ENCODE results near the gene CDHR4. TPM values are rescaled to one million over a fixed set of nuclear protein-coding genes. Genes with fewer than 3 reads are reported as not detected.

CDHR4 gene
- total RNA-seq, 2 experiments from 2014 or later, result not detected

GRCh38 chr3:49775538-49775937 is 24.1 kb downstream of the CDHR4 start:
- Mint-ChIP-seq H3K27me3 (no peaks in the 10 kb centered on the region), H3K9me3 (no peaks in the 10 kb centered on the region), H3K4me1 (ENCODE audit: low read depth) (peaks cover 37% of the 10 kb centered on the region), H3K36me3 (ENCODE audit: low read depth) (peaks cover 19% of the 10 kb centered on the region), H3K27ac (no peak overlapping the region), H3K4me3 (no peak overlapping the region)
- intact Hi-C loops (cut with micrococcal nuclease), result no loop called here
- CTCF ChIA-PET, result interaction anchor here (0.6 to 1.7 kb wide), 2 partner anchors 27 to 64 kb away, joined by 3 to 5 read pairs; partner anchors contain the start of gene INKA1
- POLR2A ChIA-PET, result no interaction called here
- ATAC-seq (no peak), DNase-seq (no peak)
- no peak for TF ChIP-seq CTCF (IDR thresholded peaks at IDR 0.05)

- intact Hi-C loops (cut with micrococcal nuclease), result no loop called here
- Mint-ChIP-seq H3K4me3 (no peak overlapping the region), H3K9me3 (no peaks in the 10 kb centered on the region), H3K27me3 (no peaks in the 10 kb centered on the region), H3K27ac (no peak overlapping the region), H3K36me3 (ENCODE audit: low read depth) (peaks cover 14% of the 10 kb centered on the region), H3K4me1 (ENCODE audit: low read depth) (peaks cover 40% of the 10 kb centered on the region)
- ChIA-PET POLR2A (interaction anchor here (1.7 to 1.9 kb wide), 2 partner anchors 13 to 14 kb away, joined by 6 to 8 read pairs; partner anchors contain the start of gene IP6K1), CTCF (no interaction called here)
- TF ChIP-seq CTCF (IDR thresholded peaks at IDR 0.05), result no peak
- ATAC-seq, result no peak
- no peak for DNase-seq
Observed at GRCh38 chr3:49772703-49773102, 27.0 kb downstream of the CDHR4 start.

GRCh38 chr3:49771340-49771938 is 28.2 kb downstream of the CDHR4 start:
- TF ChIP-seq CTCF (IDR thresholded peaks at IDR 0.05), result no peak
- Mint-ChIP-seq H3K27ac (no peak overlapping the region), H3K4me1 (ENCODE audit: low read depth) (peaks cover 36% of the 10 kb centered on the region), H3K27me3 (no peaks in the 10 kb centered on the region), H3K4me3 (no peak overlapping the region), H3K36me3 (ENCODE audit: low read depth) (peaks cover 8% of the 10 kb centered on the region), H3K9me3 (no peaks in the 10 kb centered on the region)
- DNase-seq, result no peak
- intact Hi-C loops (cut with micrococcal nuclease), result no loop called here
- ATAC-seq, result no peak
- POLR2A ChIA-PET, result no interaction called here
- CTCF ChIA-PET, result interaction anchor here (1.4 to 1.7 kb wide), 2 partner anchors 32 to 68 kb away, joined by 3 to 8 read pairs; partner anchors contain the start of gene INKA1

GRCh38 chr3:49769926-49770325 is 29.7 kb downstream of the CDHR4 start:
- Mint-ChIP-seq H3K9me3 (no peaks in the 10 kb centered on the region), H3K27ac (peak overlapping the region; percentile 36), H3K27me3 (no peaks in the 10 kb centered on the region), H3K4me3 (no peak overlapping the region), H3K4me1 (ENCODE audit: low read depth) (peaks cover 40% of the 10 kb centered on the region), H3K36me3 (ENCODE audit: low read depth) (peaks cover 8% of the 10 kb centered on the region)
- no peak for TF ChIP-seq CTCF (IDR thresholded peaks at IDR 0.05)
- CTCF ChIA-PET, result interaction anchor here (0.7 to 1.7 kb wide), 4 partner anchors 33 to 599 kb away, joined by 3 to 8 read pairs (median 5); partner anchors contain the start of genes INKA1 and KLHDC8B
- DNase-seq (no peak), ATAC-seq (no peak)
- intact Hi-C loops (cut with micrococcal nuclease), result no loop called here
- POLR2A ChIA-PET, result no interaction called here

- H3K4me3 Mint-ChIP-seq, result no peak overlapping the region
- DNase-seq, result no peak
- H3K27me3 Mint-ChIP-seq, result no peaks in the 10 kb centered on the region
- POLR2A ChIA-PET, result no interaction called here
- no peaks in the 10 kb centered on the region for H3K9me3 Mint-ChIP-seq
- intact Hi-C loops (cut with micrococcal nuclease), result no loop called here
- H3K4me1 Mint-ChIP-seq (ENCODE audit: low read depth), result peaks cover 40% of the 10 kb centered on the region
- TF ChIP-seq CTCF (IDR thresholded peaks at IDR 0.05), result no peak
- no peak for ATAC-seq
- peaks cover 8% of the 10 kb centered on the region for H3K36me3 Mint-ChIP-seq (ENCODE audit: low read depth)
- no peak overlapping the region for H3K27ac Mint-ChIP-seq
- CTCF ChIA-PET, result interaction anchor here (0.7 to 1.6 kb wide), 3 partner anchors 33 to 599 kb away, joined by 3 to 6 read pairs (median 4); partner anchors contain the start of genes INKA1 and KLHDC8B
Observed at GRCh38 chr3:49769286-49769915, 30.3 kb downstream of the CDHR4 start.

All from activated CD8-positive, alpha-beta T cell treated with anti-CD3 and anti-CD28 coated beads for 36 hours (primary cell).